ENCODE measurements around the gene TRPM7. TPM values are rescaled to one million over a fixed set of nuclear protein-coding genes. Genes with fewer than 3 reads are reported as not detected.

TRPM7 gene
- polyA plus RNA-seq, 2 of the 4 experiments (the other 2 are of a cell fraction), result 25.7 to 47.8 TPM

- Histone ChIP-seq H3K4me1 (no peaks in the 10 kb centered on the region), H3K9me3 (peaks cover 5% of the 10 kb centered on the region), H3K4me2 (no peak overlapping the region), H3K27ac (no peak overlapping the region), H3K4me3 (no peak overlapping the region)
- POLR2A ChIA-PET, result no interaction called here
- DNase-seq (ENCODE audit: low read depth in 1 of 2, low spot score in 1 of 2) (no peak), FAIRE-seq (no peak), ATAC-seq (no peak)
- no peak for TF ChIP-seq CHD2 (IDR thresholded peaks at IDR 0.05; ENCODE audit: low read length, partially characterized antibody)
- TF ChIP-seq PBX3 (IDR thresholded peaks at IDR 0.05), result no peak
- TF ChIP-seq POLR2A (IDR thresholded peaks at IDR 0.05; ENCODE audit: low read length), result no peak
- TF ChIP-seq KDM1A (IDR thresholded peaks at IDR 0.05; ENCODE audit: low read depth), result no peak
- no peak for TF ChIP-seq HOXB5 (CRISPR knock-in tag; IDR thresholded peaks at IDR 0.05)
- TF ChIP-seq CEBPB (IDR thresholded peaks at IDR 0.05), result no peak
- TF ChIP-seq CBX2 (IDR thresholded peaks at IDR 0.05; ENCODE audit: borderline replicate concordance, low read depth), result no peak
- TF ChIP-seq POLR2AphosphoS2 (conservative IDR thresholded peaks at IDR 0.05; ENCODE audit: low read length), result no peak
- TF ChIP-seq ZC3H11A (IDR thresholded peaks at IDR 0.05), result no peak
- TF ChIP-seq HOXA7 (CRISPR knock-in tag; IDR thresholded peaks at IDR 0.05), result no peak
- TF ChIP-seq ZFP36 (IDR thresholded peaks at IDR 0.05; ENCODE audit: borderline replicate concordance, partially characterized antibody), result no peak
- TF ChIP-seq RFX5 (IDR thresholded peaks at IDR 0.05), result no peak
- no peak for TF ChIP-seq ZSCAN20 (CRISPR knock-in tag; IDR thresholded peaks at IDR 0.05)
- CTCF ChIA-PET, result no interaction called here
These were observed 173.6 kb downstream of the TRPM7 start for GRCh38 chr15:50513001-50513400.

Small RNA genes within 50 kb of the gene (small RNA-seq; reads per million reads assigned to genes)
- 0 reads per million in 6 experiments for gene RN7SL354P

Other genes with a start within 250 kb of the TRPM7 start
- not detected in 2 replicates for gene USP50, start 140.1 kb downstream of the TRPM7 start, polyA plus RNA-seq (2011; rRNA removed)
- gene USP50, start 140.1 kb downstream of the TRPM7 start, polyA plus RNA-seq (2017; fragmentation: RNase III; extraction: RNeasy Plus Mini Kit Qiagen cat#74134 plus additional on column Dnase treatment), result 0.14 TPM in 1 of 3 replicates, not detected in the others
- 138 and 163 TPM in 2 replicates for gene SPPL2A, start 78.9 kb upstream of the TRPM7 start, polyA plus RNA-seq (2011; rRNA removed)
- gene SPPL2A, start 78.9 kb upstream of the TRPM7 start, polyA plus RNA-seq (2017; fragmentation: RNase III; extraction: RNeasy Plus Mini Kit Qiagen cat#74134 plus additional on column Dnase treatment), result 81.3 to 91.9 TPM (median 87.7 TPM) in 3 replicates
- 9.5 and 9.6 TPM in 2 replicates for gene AP4E1, start 221.9 kb upstream of the TRPM7 start, polyA plus RNA-seq (2011; rRNA removed)
- gene AP4E1, start 221.9 kb upstream of the TRPM7 start, polyA plus RNA-seq (2017; fragmentation: RNase III; extraction: RNeasy Plus Mini Kit Qiagen cat#74134 plus additional on column Dnase treatment), result 9.2 to 10.2 TPM (median 9.6 TPM) in 3 replicates

Measured in A549 (cell line).